Karpas-422 (cell line): ENCODE results near the gene SPECC1. TPM values are rescaled to one million over a fixed set of nuclear protein-coding genes. Genes with fewer than 3 reads are reported as not detected.
A peak's percentile ranks its signal among the peaks of the same experiment; 100 is the strongest.

ENCODE experiments used
- DNase-seq: peaks from one replicate; pipeline ENCODE4 v3.0.0-alpha.2; 2015
- H2AFZ ChIP-seq: fragments of 200-600 bp; sonication (generic); 2 replicates; pipeline ENCODE4 v1.6.1; 2014; ENCODE audit warnings: antibody characterized with exemption, low read length, mixed read lengths
- H3K27ac ChIP-seq: fragments of 200-600 bp; sonication (generic); 2 replicates; pipeline ENCODE4 v1.5.1; 2014; ENCODE audit warnings: mild to moderate bottlenecking, low read length, moderate library complexity
- H3K27me3 ChIP-seq: fragments of 200-600 bp; sonication (generic); 2 replicates; pipeline ENCODE4 v1.6.1; 2014; ENCODE audit warnings: low read length, mixed read lengths
- H3K36me3 ChIP-seq: fragments of 200-600 bp; sonication (generic); 2 replicates; pipeline ENCODE4 v1.6.1; 2014; ENCODE audit warnings: low read length, mixed read lengths; ENCODE audit not compliant: insufficient read depth
- H3K4me1 ChIP-seq: fragments of 200-600 bp; sonication (generic); 2 replicates; pipeline ENCODE4 v1.6.1; 2014; ENCODE audit warnings: mild to moderate bottlenecking, low read length, mixed read lengths
- H3K4me2 ChIP-seq: fragments of 200-600 bp; sonication (generic); 2 replicates; pipeline ENCODE4 v1.6.1; 2014; ENCODE audit warnings: low read length, low read depth, mild to moderate bottlenecking; ENCODE audit not compliant: poor library complexity, severe bottlenecking
- H3K4me3 ChIP-seq: fragments of 200-600 bp; sonication (generic); 2 replicates; pipeline ENCODE4 v1.5.1; 2014; ENCODE audit warnings: mild to moderate bottlenecking, antibody characterized with exemption, low read length, mixed read lengths
- H3K79me2 ChIP-seq: fragments of 200-600 bp; sonication (generic); 2 replicates; pipeline ENCODE4 v1.6.1; 2014; ENCODE audit warnings: mild to moderate bottlenecking, low read length, mixed read lengths
- H3K9ac ChIP-seq: fragments of 200-600 bp; sonication (generic); 2 replicates; pipeline ENCODE4 v1.6.0; 2014; ENCODE audit warnings: low read length
- H3K9me2 ChIP-seq: fragments of 200-600 bp; sonication (generic), shearing (Covaris generic); replicated peaks from 2 replicates; pipeline ENCODE4 v1.6.0; 2014; ENCODE audit warnings: mild to moderate bottlenecking, low read length, moderate library complexity; ENCODE audit not compliant: insufficient read depth
- H3K9me3 ChIP-seq: fragments of 300-700, 200-600 bp; sonication (generic); 2 replicates; pipeline ENCODE4 v1.6.1; 2014; ENCODE audit warnings: low read length, mixed read lengths
- H4K20me1 ChIP-seq: fragments of 200-600 bp; sonication (generic); 2 replicates; pipeline ENCODE4 v1.6.1; 2014; ENCODE audit warnings: mild to moderate bottlenecking, antibody characterized with exemption, low read length, low read depth; ENCODE audit not compliant: insufficient read depth
- total RNA-seq: library from RNA; depleted of rRNA; stranded (reverse); fragments of >200 nt; shearing (Covaris generic); gene quantifications from 2 replicates; pipeline ENCODE4 v1.2.3, GENCODE V29; 2014; ENCODE audit warnings: low replicate concordance

Gene SPECC1
- total RNA-seq, 1 experiment from 2014 or later: not detected

GRCh38 chr17:19979917-19980770 is 29.0 kb upstream of the SPECC1 start:
- Histone ChIP-seq H4K20me1 (no peaks in the 10 kb centered on the region), H3K9me3 (no peaks in the 10 kb centered on the region), H3K27ac (no peak overlapping the region), H3K4me3 (no peak overlapping the region), H2AFZ (no peak overlapping the region), H3K9me2 (no peaks in the 10 kb centered on the region), H3K79me2 (peaks cover 24% of the 10 kb centered on the region), H3K36me3 (peaks cover 10% of the 10 kb centered on the region; the same call in 1 of the 2 replicates), H3K4me2 (no peak overlapping the region), H3K27me3 (no peaks in the 10 kb centered on the region), H3K4me1 (peaks cover 27% of the 10 kb centered on the region), H3K9ac (no peak overlapping the region)
- DNase-seq: no peak

GRCh38 chr17:19986941-19987861 is 22.0 kb upstream of the SPECC1 start:
- H3K4me2 ChIP-seq: no peak overlapping the region
- no peaks in the 10 kb centered on the region for H4K20me1 ChIP-seq
- H3K36me3 ChIP-seq: no peaks in the 10 kb centered on the region
- no peaks in the 10 kb centered on the region for H3K27me3 ChIP-seq
- no peaks in the 10 kb centered on the region for H3K9me2 ChIP-seq
- H3K9me3 ChIP-seq: no peaks in the 10 kb centered on the region
- H3K27ac ChIP-seq: no peak overlapping the region
- no peaks in the 10 kb centered on the region for H3K79me2 ChIP-seq
- no peak overlapping the region for H2AFZ ChIP-seq
- H3K9ac ChIP-seq: no peak overlapping the region
- no peaks in the 10 kb centered on the region for H3K4me1 ChIP-seq
- H3K4me3 ChIP-seq: no peak overlapping the region
- DNase-seq: no peak

- H4K20me1 ChIP-seq: no peaks in the 10 kb centered on the region
- H3K79me2 ChIP-seq: no peaks in the 10 kb centered on the region
- H3K4me2 ChIP-seq: no peak overlapping the region
- H3K27ac ChIP-seq: no peak overlapping the region
- H3K9me2 ChIP-seq: no peaks in the 10 kb centered on the region
- H2AFZ ChIP-seq: no peak overlapping the region
- H3K36me3 ChIP-seq: no peaks in the 10 kb centered on the region
- no peaks in the 10 kb centered on the region for H3K9me3 ChIP-seq
- no peaks in the 10 kb centered on the region for H3K27me3 ChIP-seq
- no peak overlapping the region for H3K9ac ChIP-seq
- H3K4me1 ChIP-seq: no peaks in the 10 kb centered on the region; the same call in 1 of the 2 replicates
- no peak overlapping the region for H3K4me3 ChIP-seq
- DNase-seq: no peak
Observed at GRCh38 chr17:19987897-19988296, 21.3 kb upstream of the SPECC1 start.

- no peak overlapping the region for H3K4me3 ChIP-seq
- no peaks in the 10 kb centered on the region; the same call in 1 of the 2 replicates for H3K4me1 ChIP-seq
- H3K36me3 ChIP-seq: no peaks in the 10 kb centered on the region
- no peaks in the 10 kb centered on the region for H4K20me1 ChIP-seq
- H3K27ac ChIP-seq: no peak overlapping the region
- H3K79me2 ChIP-seq: no peaks in the 10 kb centered on the region
- no peaks in the 10 kb centered on the region for H3K9me3 ChIP-seq
- no peak overlapping the region for H2AFZ ChIP-seq
- no peaks in the 10 kb centered on the region for H3K9me2 ChIP-seq
- H3K27me3 ChIP-seq: no peaks in the 10 kb centered on the region
- DNase-seq: no peak
- no peak overlapping the region for H3K9ac ChIP-seq
- no peak overlapping the region for H3K4me2 ChIP-seq
Observed at GRCh38 chr17:19991252-19991885, 17.8 kb upstream of the SPECC1 start.

- no peak overlapping the region for H3K9ac ChIP-seq
- no peaks in the 10 kb centered on the region for H3K79me2 ChIP-seq
- H4K20me1 ChIP-seq: no peaks in the 10 kb centered on the region
- H2AFZ ChIP-seq: 0 out of 2 replicates have a peak overlapping the region, but pooled peaks have one; percentile 50
- peak overlapping the region; percentile 40 for H3K4me2 ChIP-seq
- no peaks in the 10 kb centered on the region for H3K27me3 ChIP-seq
- no peaks in the 10 kb centered on the region for H3K9me3 ChIP-seq
- H3K27ac ChIP-seq: no peak overlapping the region
- peak; percentile 92 for DNase-seq
- no peaks in the 10 kb centered on the region for H3K36me3 ChIP-seq
- no peaks in the 10 kb centered on the region; the same call in 1 of the 2 replicates for H3K4me1 ChIP-seq
- H3K9me2 ChIP-seq: no peaks in the 10 kb centered on the region
- H3K4me3 ChIP-seq: no peak overlapping the region
Observed at GRCh38 chr17:19992803-19993713, 16.1 kb upstream of the SPECC1 start.

GRCh38 chr17:19996086-19996485 is 13.1 kb upstream of the SPECC1 start:
- no peaks in the 10 kb centered on the region for H3K79me2 ChIP-seq
- no peak overlapping the region for H2AFZ ChIP-seq
- H4K20me1 ChIP-seq: no peaks in the 10 kb centered on the region
- no peaks in the 10 kb centered on the region for H3K36me3 ChIP-seq
- no peak overlapping the region for H3K27ac ChIP-seq
- no peaks in the 10 kb centered on the region for H3K9me2 ChIP-seq
- no peak for DNase-seq
- no peaks in the 10 kb centered on the region for H3K9me3 ChIP-seq
- H3K27me3 ChIP-seq: no peaks in the 10 kb centered on the region
- no peak overlapping the region for H3K4me2 ChIP-seq
- H3K4me3 ChIP-seq: no peak overlapping the region
- H3K4me1 ChIP-seq: no peaks in the 10 kb centered on the region; the same call in 1 of the 2 replicates
- no peak overlapping the region for H3K9ac ChIP-seq

GRCh38 chr17:19996502-19996901 is 12.7 kb upstream of the SPECC1 start:
- no peaks in the 10 kb centered on the region for H3K9me2 ChIP-seq
- H2AFZ ChIP-seq: no peak overlapping the region
- H3K4me2 ChIP-seq: no peak overlapping the region
- H3K9me3 ChIP-seq: no peaks in the 10 kb centered on the region
- H3K36me3 ChIP-seq: no peaks in the 10 kb centered on the region
- H3K9ac ChIP-seq: no peak overlapping the region
- no peak overlapping the region for H3K4me3 ChIP-seq
- no peaks in the 10 kb centered on the region for H3K27me3 ChIP-seq
- no peak overlapping the region for H3K27ac ChIP-seq
- H4K20me1 ChIP-seq: no peaks in the 10 kb centered on the region
- no peaks in the 10 kb centered on the region; the same call in 1 of the 2 replicates for H3K4me1 ChIP-seq
- no peaks in the 10 kb centered on the region for H3K79me2 ChIP-seq
- no peak for DNase-seq
